AG04450 (cell line): ENCODE measurements around the gene SLC7A14. TPM values are rescaled to one million over a fixed set of nuclear protein-coding genes. Genes with fewer than 3 reads are reported as not detected.
A peak's percentile ranks its signal among the peaks of the same experiment; 100 is the strongest.

Source experiments
- CTCF ChIA-PET: fragments of 300-600, 350-600 bp; formaldehyde crosslinking; extraction: SDS; loops from one replicate; lab custom pipeline; 2022; ENCODE audit warnings: antibody characterized with exemption, inconsistent platforms; lab: Charles Lee
- POLR2A ChIA-PET: fragments of 350-600 bp; formaldehyde crosslinking; extraction: SDS; loops from one replicate; lab custom pipeline; 2021; ENCODE audit warnings: antibody characterized with exemption, inconsistent platforms; lab: Yijun Ruan, JAX
- DNase-seq: peaks from one replicate; pipeline ENCODE4 v3.0.0-alpha.2; 2011; ENCODE audit warnings: low read depth, low spot score
- H3K27ac ChIP-seq: one replicate; pipeline ENCODE4 v1.5.1; 2012; ENCODE audit warnings: low read depth, low read length, control low read depth
- H3K27me3 ChIP-seq: one replicate; pipeline ENCODE4 v1.6.0; 2012; ENCODE audit warnings: low read length; ENCODE audit not compliant: control insufficient read depth, insufficient read depth
- H3K4me3 ChIP-seq: 2 replicates; pipeline ENCODE4 v1.5.1; 2011; ENCODE audit warnings: mild to moderate bottlenecking, low read depth, low read length, control low read depth
- H3K9me3 ChIP-seq: 2 replicates; pipeline ENCODE4 v1.5.1; 2012; ENCODE audit warnings: low read length; ENCODE audit not compliant: control insufficient read depth, insufficient read depth
- polyA plus RNA-seq: library from polyadenylated mRNA; depleted of rRNA; stranded (reverse); fragments of >200 nt; gene quantifications from 2 replicates; pipeline ENCODE4 v1.2.3, GENCODE V29; 2011; rRNA removed
- TF ChIP-seq, protein P1 (sequence below): IDR thresholded peaks from 2 replicates; pipeline ENCODE4 v1.5.1; 2011; ENCODE audit warnings: low read depth, low read length, control low read depth, inconsistent platforms

Gene SLC7A14
- polyA plus RNA-seq, 1 experiment = 2.3 TPM

DNA sequence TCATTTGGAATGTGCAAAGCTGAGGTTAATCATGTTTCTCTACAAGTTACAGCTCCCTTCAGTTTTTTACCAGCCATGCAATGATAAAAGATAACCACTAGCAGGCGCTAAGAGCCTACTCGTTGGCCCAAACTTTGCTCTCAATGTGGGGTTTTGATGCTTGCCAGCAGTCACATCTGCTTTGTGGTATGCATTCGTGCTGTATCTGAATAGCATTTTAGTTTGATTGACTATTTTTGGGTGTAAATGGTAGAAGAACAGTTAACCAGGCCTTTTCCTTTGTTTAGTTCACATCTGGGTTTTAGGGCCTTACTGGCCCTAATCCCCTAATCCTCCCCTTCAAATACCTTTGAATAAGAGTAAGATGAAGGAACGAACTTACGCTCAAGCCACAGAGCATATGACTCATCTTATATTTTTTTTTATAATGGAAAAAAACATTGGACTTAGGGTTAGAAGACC is 171.6 kb downstream of the SLC7A14 start:
- no peaks in the 10 kb centered on the region for H3K27me3 ChIP-seq
- TF ChIP-seq, protein P1, sequence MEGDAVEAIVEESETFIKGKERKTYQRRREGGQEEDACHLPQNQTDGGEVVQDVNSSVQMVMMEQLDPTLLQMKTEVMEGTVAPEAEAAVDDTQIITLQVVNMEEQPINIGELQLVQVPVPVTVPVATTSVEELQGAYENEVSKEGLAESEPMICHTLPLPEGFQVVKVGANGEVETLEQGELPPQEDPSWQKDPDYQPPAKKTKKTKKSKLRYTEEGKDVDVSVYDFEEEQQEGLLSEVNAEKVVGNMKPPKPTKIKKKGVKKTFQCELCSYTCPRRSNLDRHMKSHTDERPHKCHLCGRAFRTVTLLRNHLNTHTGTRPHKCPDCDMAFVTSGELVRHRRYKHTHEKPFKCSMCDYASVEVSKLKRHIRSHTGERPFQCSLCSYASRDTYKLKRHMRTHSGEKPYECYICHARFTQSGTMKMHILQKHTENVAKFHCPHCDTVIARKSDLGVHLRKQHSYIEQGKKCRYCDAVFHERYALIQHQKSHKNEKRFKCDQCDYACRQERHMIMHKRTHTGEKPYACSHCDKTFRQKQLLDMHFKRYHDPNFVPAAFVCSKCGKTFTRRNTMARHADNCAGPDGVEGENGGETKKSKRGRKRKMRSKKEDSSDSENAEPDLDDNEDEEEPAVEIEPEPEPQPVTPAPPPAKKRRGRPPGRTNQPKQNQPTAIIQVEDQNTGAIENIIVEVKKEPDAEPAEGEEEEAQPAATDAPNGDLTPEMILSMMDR = peak; percentile 100
- ChIA-PET POLR2A (interaction anchor here (0.6 to 1.0 kb wide), 5 partner anchors 57 to 455 kb away, joined by 3 to 5 read pairs (median 4); no protein-coding TSS in a partner anchor), CTCF (interaction anchor here (0.6 to 11.1 kb wide), 79 partner anchors 8 to 479 kb away, joined by 3 to 366 read pairs (median 5); partner anchors contain the start of gene SKIL)
- H3K4me3 ChIP-seq = no peak overlapping the region
- no peak overlapping the region for H3K27ac ChIP-seq
- DNase-seq = peak; percentile 82
- H3K9me3 ChIP-seq = no peaks in the 10 kb centered on the region

DNA sequence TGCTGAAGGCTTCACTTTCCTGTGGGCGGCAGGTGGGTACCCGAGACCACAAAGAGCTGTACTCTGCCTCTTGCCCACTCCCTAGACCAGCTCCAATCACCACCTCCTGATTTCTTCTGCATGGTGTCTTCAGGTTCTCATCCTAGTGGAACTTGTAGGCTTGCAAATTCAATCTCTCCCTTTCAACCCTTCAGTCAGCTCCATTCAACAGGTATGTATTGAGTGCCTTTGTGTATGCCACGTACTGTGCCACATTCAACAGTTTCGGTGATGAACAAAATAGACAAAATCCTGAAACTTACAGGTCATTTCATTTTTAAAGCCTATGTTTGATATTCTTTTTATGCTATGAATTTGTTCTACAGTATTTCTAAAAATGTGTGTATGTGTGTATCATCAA is 172.6 kb downstream of the SLC7A14 start:
- no peak for DNase-seq
- POLR2A ChIA-PET = no interaction called here
- TF ChIP-seq, protein P1 = no peak
- H3K4me3 ChIP-seq = no peak overlapping the region
- CTCF ChIA-PET = interaction anchor here (0.7 to 11.1 kb wide), 52 partner anchors 8 to 480 kb away, joined by 3 to 366 read pairs (median 5); partner anchors contain the start of gene SKIL
- no peaks in the 10 kb centered on the region for H3K9me3 ChIP-seq
- H3K27ac ChIP-seq = no peak overlapping the region
- no peaks in the 10 kb centered on the region for H3K27me3 ChIP-seq

DNA sequence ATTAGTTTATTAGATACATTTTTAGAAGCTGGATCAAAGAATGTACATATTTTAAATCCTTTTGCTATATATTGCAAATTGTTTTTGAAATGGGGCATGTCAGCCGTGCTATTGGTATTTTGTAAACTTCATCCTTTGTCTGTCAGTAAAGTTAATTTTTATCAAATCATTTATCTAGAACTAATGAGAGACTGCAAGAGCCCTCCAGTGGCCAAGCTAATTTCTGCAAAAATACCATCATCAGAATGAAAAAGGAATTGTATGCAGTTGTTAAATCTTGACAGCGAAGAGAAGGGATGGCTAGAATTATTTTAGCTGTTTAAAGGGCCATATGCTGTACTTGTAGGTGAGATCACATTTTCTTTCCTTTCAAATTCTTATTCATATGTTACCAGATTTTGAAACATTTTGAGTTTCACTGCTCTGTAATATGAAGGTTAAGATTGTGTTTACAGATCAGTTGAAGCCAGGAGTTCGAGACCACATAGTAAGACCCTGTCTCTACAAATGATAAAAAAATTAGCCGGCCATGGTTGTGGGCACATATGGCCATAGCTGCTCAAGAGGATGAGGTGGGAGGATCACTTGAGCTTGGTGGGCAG is 175.3 kb downstream of the SLC7A14 start:
- Histone ChIP-seq H3K27me3 (no peaks in the 10 kb centered on the region), H3K27ac (no peak overlapping the region), H3K4me3 (no peak overlapping the region), H3K9me3 (no peaks in the 10 kb centered on the region)
- DNase-seq = no peak
- TF ChIP-seq, protein P1 = peak; percentile 63
- ChIA-PET POLR2A (no interaction called here), CTCF (interaction anchor here (0.6 to 11.1 kb wide), 17 partner anchors 12 to 446 kb away, joined by 3 to 366 read pairs (median 4); no protein-coding TSS in a partner anchor)

Other genes starting within 250 kb of the SLC7A14 start
- 14.7 and 18.3 TPM in 2 replicates for gene SKIL, start 228.4 kb downstream of the SLC7A14 start, polyA plus RNA-seq
- gene CLDN11, start 167.2 kb downstream of the SLC7A14 start, polyA plus RNA-seq = 444 and 445 TPM in 2 replicates